Natural killer cell treated with Interleukin-12 subunit alpha and Interleukin-12 subunit beta and Interleukin-15 and Interleukin-18, amount 100 ng/mL, for 72 hours (primary cell): ENCODE measurements around the gene GORASP2. TPM values are rescaled to one million over a fixed set of nuclear protein-coding genes. Genes with fewer than 3 reads are reported as not detected.

Source experiments
- ATAC-seq, 2 donors: fragments of 150-1000 bp; cut with Tn5 transposase in 1 of 2; sonication (Bioruptor Pico), chemical (Tn5 transposase) in 1 of 2; 2 replicates each; pipeline ENCODE4 v1.10.0; 2021
- DNase-seq: peaks from one replicate; pipeline ENCODE4 v3.0.0; 2022; ENCODE audit warnings: low spot score
- H3K27ac Mint-ChIP-seq, 2 donors: 1 replicate in 1 of 2; 2 replicates in 1 of 2; pipeline ENCODE4 v1.8.0; 2022; ENCODE audit warnings: mixed read lengths in 2 of 2, mild to moderate bottlenecking in 1 of 2, moderate library complexity in 1 of 2
- H3K27me3 Mint-ChIP-seq, 2 donors: 1 replicate in 1 of 2; 2 replicates in 1 of 2; pipeline ENCODE4 v1.8.0; 2022; ENCODE audit warnings: mixed read lengths in 2 of 2
- H3K36me3 Mint-ChIP-seq: one replicate; pipeline ENCODE4 v1.8.0; 2022; ENCODE audit warnings: mixed read lengths
- H3K4me1 Mint-ChIP-seq, 2 donors: 1 replicate in 1 of 2; 2 replicates in 1 of 2; pipeline ENCODE4 v1.8.0; 2022; ENCODE audit warnings: low read depth in 2 of 2, mixed read lengths in 2 of 2, mild to moderate bottlenecking in 1 of 2
- H3K4me3 Mint-ChIP-seq: one replicate; pipeline ENCODE4 v1.8.0; 2022; ENCODE audit warnings: mixed read lengths
- H3K9me3 Mint-ChIP-seq: 2 replicates; pipeline ENCODE4 v1.8.0; 2022; ENCODE audit warnings: mixed read lengths
- total RNA-seq, 2 donors: library from RNA; stranded (reverse); gene quantifications; one replicate each; pipeline ENCODE4 v1.2.3, GENCODE V29; 2022

GORASP2 gene
- total RNA-seq, 2 donors from 2014 or later = 64.3 to 99.0 TPM

- no peak for DNase-seq
- peak overlapping the region; percentile 83 to 97 for H3K27ac Mint-ChIP-seq
- peak overlapping the region; percentile 99 for H3K4me3 Mint-ChIP-seq
- peak in 1 of 2 donors; percentile 21 for ATAC-seq
- H3K27me3 Mint-ChIP-seq = no peaks in the 10 kb centered on the region
- H3K36me3 Mint-ChIP-seq = peaks cover 11% of the 10 kb centered on the region
- peaks cover 26 to 37% of the 10 kb centered on the region in 2 donors for H3K4me1 Mint-ChIP-seq
- H3K9me3 Mint-ChIP-seq = no peaks in the 10 kb centered on the region
Measured at GRCh38 chr2:170930131-170930990, 1.3 kb downstream of the GORASP2 start.

GRCh38 chr2:170930991-170931266, 1.9 kb downstream of the GORASP2 start:
- ATAC-seq (no peak), DNase-seq (no peak)
- no peaks in the 10 kb centered on the region for H3K27me3 Mint-ChIP-seq
- peaks cover 31 to 37% of the 10 kb centered on the region in 2 donors for H3K4me1 Mint-ChIP-seq
- H3K9me3 Mint-ChIP-seq = no peaks in the 10 kb centered on the region
- H3K36me3 Mint-ChIP-seq = peaks cover 11% of the 10 kb centered on the region
- peak overlapping the region; percentile 72 to 97 for H3K27ac Mint-ChIP-seq
- peak overlapping the region; percentile 99 for H3K4me3 Mint-ChIP-seq

- DNase-seq (no peak), ATAC-seq (no peak)
- Mint-ChIP-seq H3K36me3 (peaks cover 11% of the 10 kb centered on the region), H3K27ac (no peak overlapping the region), H3K9me3 (no peaks in the 10 kb centered on the region), H3K4me3 (peak overlapping the region; percentile 15), H3K4me1 (peaks cover 33 to 37% of the 10 kb centered on the region in 2 donors), H3K27me3 (no peaks in the 10 kb centered on the region)
Measured at GRCh38 chr2:170932166-170932565, 3.1 kb downstream of the GORASP2 start.

GRCh38 chr2:170932948-170933347, 3.9 kb downstream of the GORASP2 start:
- no peak for DNase-seq
- Mint-ChIP-seq H3K36me3 (peaks cover 11% of the 10 kb centered on the region), H3K4me1 (peaks cover 35 to 43% of the 10 kb centered on the region in 2 donors), H3K4me3 (no peak overlapping the region), H3K27me3 (no peaks in the 10 kb centered on the region), H3K9me3 (no peaks in the 10 kb centered on the region), H3K27ac (no peak overlapping the region)
- no peak for ATAC-seq

- DNase-seq (no peak), ATAC-seq (no peak)
- Mint-ChIP-seq H3K36me3 (no peaks in the 10 kb centered on the region), H3K4me1 (peaks cover 39 to 43% of the 10 kb centered on the region in 2 donors), H3K9me3 (no peaks in the 10 kb centered on the region), H3K27ac (no peak overlapping the region), H3K4me3 (no peak overlapping the region), H3K27me3 (no peaks in the 10 kb centered on the region)
Measured at GRCh38 chr2:170937709-170938379, 8.8 kb downstream of the GORASP2 start.

- H3K9me3 Mint-ChIP-seq = no peaks in the 10 kb centered on the region
- DNase-seq (no peak), ATAC-seq (no peak)
- peaks cover 40 to 46% of the 10 kb centered on the region in 2 donors for H3K4me1 Mint-ChIP-seq
- H3K27me3 Mint-ChIP-seq = no peaks in the 10 kb centered on the region
- H3K27ac Mint-ChIP-seq = no peak overlapping the region
- no peaks in the 10 kb centered on the region for H3K36me3 Mint-ChIP-seq
- H3K4me3 Mint-ChIP-seq = no peak overlapping the region
Measured at GRCh38 chr2:170940066-170940465, 11.0 kb downstream of the GORASP2 start.

- Mint-ChIP-seq H3K9me3 (no peaks in the 10 kb centered on the region), H3K4me1 (peaks cover 38 to 49% of the 10 kb centered on the region in 2 donors), H3K27ac (no peak overlapping the region), H3K36me3 (peaks cover 4% of the 10 kb centered on the region), H3K27me3 (no peaks in the 10 kb centered on the region), H3K4me3 (no peak overlapping the region)
- ATAC-seq = no peak
- no peak for DNase-seq
Measured at GRCh38 chr2:170942615-170943014, 13.6 kb downstream of the GORASP2 start.

- Mint-ChIP-seq H3K36me3 (peaks cover 4% of the 10 kb centered on the region), H3K27ac (no peak overlapping the region), H3K27me3 (no peaks in the 10 kb centered on the region), H3K4me1 (peaks cover 35 to 46% of the 10 kb centered on the region in 2 donors), H3K4me3 (no peak overlapping the region), H3K9me3 (no peaks in the 10 kb centered on the region)
- ATAC-seq = no peak
- no peak for DNase-seq
Measured at GRCh38 chr2:170943041-170943440, 14.0 kb downstream of the GORASP2 start.

GRCh38 chr2:170943596-170943995, 14.5 kb downstream of the GORASP2 start:
- Mint-ChIP-seq H3K4me1 (peaks cover 32 to 41% of the 10 kb centered on the region in 2 donors), H3K36me3 (peaks cover 4% of the 10 kb centered on the region), H3K9me3 (no peaks in the 10 kb centered on the region), H3K27ac (no peak overlapping the region), H3K4me3 (no peak overlapping the region), H3K27me3 (no peaks in the 10 kb centered on the region)
- no peak for ATAC-seq
- DNase-seq = no peak

- Mint-ChIP-seq H3K36me3 (peaks cover 4% of the 10 kb centered on the region), H3K27ac (no peak overlapping the region), H3K4me1 (peaks cover 31 to 38% of the 10 kb centered on the region in 2 donors), H3K9me3 (no peaks in the 10 kb centered on the region), H3K4me3 (no peak overlapping the region), H3K27me3 (no peaks in the 10 kb centered on the region)
- no peak for DNase-seq
- no peak for ATAC-seq
Measured at GRCh38 chr2:170944545-170944944, 15.5 kb downstream of the GORASP2 start.

- H3K27ac Mint-ChIP-seq = no peak overlapping the region
Measured at GRCh38 chr2:170949415-170949814, 20.4 kb downstream of the GORASP2 start.

GRCh38 chr2:170950221-170950761, 21.2 kb downstream of the GORASP2 start:
- no peak overlapping the region for H3K27ac Mint-ChIP-seq
- peaks cover 35% of the 10 kb centered on the region for H3K36me3 Mint-ChIP-seq
- no peak overlapping the region for H3K4me3 Mint-ChIP-seq
- no peaks in the 10 kb centered on the region for H3K9me3 Mint-ChIP-seq
- DNase-seq (no peak), ATAC-seq (no peak)
- H3K27me3 Mint-ChIP-seq = no peaks in the 10 kb centered on the region
- peaks cover 8 to 17% of the 10 kb centered on the region in 2 donors for H3K4me1 Mint-ChIP-seq

More at GRCh38 chr2:170949415-170949814, 20.4 kb downstream of the GORASP2 start:
- H3K36me3 Mint-ChIP-seq = peaks cover 26% of the 10 kb centered on the region
- H3K4me3 Mint-ChIP-seq = no peak overlapping the region
- no peak for DNase-seq
- H3K9me3 Mint-ChIP-seq = no peaks in the 10 kb centered on the region
- no peak for ATAC-seq
- H3K4me1 Mint-ChIP-seq = peaks cover 8 to 13% of the 10 kb centered on the region in 2 donors
- no peaks in the 10 kb centered on the region for H3K27me3 Mint-ChIP-seq

- ATAC-seq = no peak
Measured at GRCh38 chr2:170953941-170954340, 24.9 kb downstream of the GORASP2 start.

GRCh38 chr2:170963386-170963785, 34.3 kb downstream of the GORASP2 start:
- H3K4me3 Mint-ChIP-seq = no peak overlapping the region
- no peak for ATAC-seq
- no peaks in the 10 kb centered on the region for H3K27me3 Mint-ChIP-seq
- no peak for DNase-seq
- peaks cover 22% of the 10 kb centered on the region for H3K36me3 Mint-ChIP-seq
- H3K9me3 Mint-ChIP-seq = no peaks in the 10 kb centered on the region
- H3K4me1 Mint-ChIP-seq = no peaks in the 10 kb centered on the region
- no peak overlapping the region for H3K27ac Mint-ChIP-seq

More at GRCh38 chr2:170953941-170954340, 24.9 kb downstream of the GORASP2 start:
- DNase-seq = no peak
- Mint-ChIP-seq H3K36me3 (peaks cover 36% of the 10 kb centered on the region), H3K27ac (no peak overlapping the region), H3K4me3 (no peak overlapping the region), H3K9me3 (no peaks in the 10 kb centered on the region), H3K4me1 (peaks cover 0 to 11% of the 10 kb centered on the region in 2 donors), H3K27me3 (no peaks in the 10 kb centered on the region)
